BJ (cell line): ENCODE measurements around the gene RP9. TPM values are rescaled to one million over a fixed set of nuclear protein-coding genes. Genes with fewer than 3 reads are reported as not detected.

Source experiments
- CTCF ChIA-PET: fragments of 350-600 bp; formaldehyde crosslinking; extraction: SDS; loops from one replicate; lab custom pipeline; 2021; ENCODE audit warnings: antibody characterized with exemption, inconsistent platforms; lab: Yijun Ruan, JAX
- POLR2A ChIA-PET: fragments of 300-600 bp; sonication (Branson Sonifier 250); formaldehyde crosslinking; extraction: SDS; loops from one replicate; lab custom pipeline; 2021; ENCODE audit warnings: antibody characterized with exemption; lab: Charles Lee
- DNase-seq: peaks from one replicate; pipeline ENCODE4 v3.0.0-alpha.2; 2011; ENCODE audit warnings: low read depth
- H3K27me3 ChIP-seq: 2 replicates; pipeline ENCODE4 v1.6.0; 2011; ENCODE audit warnings: low read length; ENCODE audit not compliant: control insufficient read depth, insufficient read depth
- H3K36me3 ChIP-seq: 2 replicates; pipeline ENCODE4 v1.5.1; 2011; ENCODE audit warnings: low read length; ENCODE audit not compliant: control insufficient read depth, insufficient read depth
- H3K4me3 ChIP-seq: 2 replicates; pipeline ENCODE4 v1.5.1; 2011; ENCODE audit warnings: low read depth, mild to moderate bottlenecking, control low read depth, low read length
- CTCF ChIP-seq: IDR thresholded peaks from 2 replicates; pipeline ENCODE4 v1.5.1; 2011; ENCODE audit warnings: low read depth, mild to moderate bottlenecking, control low read depth, inconsistent platforms, low read length, moderate library complexity; ENCODE audit not compliant: insufficient read depth
- polyA plus RNA-seq: library from polyadenylated mRNA; depleted of rRNA; stranded (reverse); fragments of >200 nt; gene quantifications from 2 replicates; pipeline ENCODE4 v1.2.3, GENCODE V29; 2011

The RP9 gene
- polyA plus RNA-seq, 1 experiment, result 16.2 TPM

DNA sequence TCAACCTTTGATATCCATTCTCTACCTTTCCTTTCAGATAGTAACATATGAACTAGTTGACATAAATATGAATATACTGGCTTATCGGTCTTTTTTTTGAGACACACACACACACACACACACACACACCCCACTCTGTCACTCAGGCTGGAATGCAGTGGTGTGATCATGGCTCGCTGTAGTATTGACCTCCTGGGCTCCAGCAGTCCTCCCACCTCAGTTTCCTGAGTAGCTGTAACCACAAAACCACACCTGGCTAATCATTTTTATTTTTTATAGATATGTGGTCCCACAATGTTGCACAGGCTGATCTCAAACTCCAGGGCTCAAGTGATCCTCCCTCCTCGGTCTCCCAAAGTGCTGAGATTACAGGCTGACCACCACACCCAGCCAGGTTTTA, 32.5 kb downstream of the RP9 start:
- DNase-seq, result no peak
- no peak for TF ChIP-seq CTCF
- ChIA-PET CTCF (no interaction called here), POLR2A (interaction anchor here (0.6 kb wide), 1 partner anchor 95 kb away, joined by 3 read pairs; no protein-coding TSS in a partner anchor)
- no peaks in the 10 kb centered on the region; the same call in 1 of the 2 replicates for H3K27me3 ChIP-seq
- no peak overlapping the region for H3K4me3 ChIP-seq
- no peaks in the 10 kb centered on the region for H3K36me3 ChIP-seq

- no peak overlapping the region for H3K4me3 ChIP-seq
- no peaks in the 10 kb centered on the region; the same call in 1 of the 2 replicates for H3K27me3 ChIP-seq
- TF ChIP-seq CTCF, result no peak
- POLR2A ChIA-PET, result no interaction called here
- H3K36me3 ChIP-seq, result no peaks in the 10 kb centered on the region
- CTCF ChIA-PET, result no interaction called here
- no peak for DNase-seq
These were observed 33.2 kb downstream of the RP9 start for GRCh38 chr7:33075818-33076518.

DNA sequence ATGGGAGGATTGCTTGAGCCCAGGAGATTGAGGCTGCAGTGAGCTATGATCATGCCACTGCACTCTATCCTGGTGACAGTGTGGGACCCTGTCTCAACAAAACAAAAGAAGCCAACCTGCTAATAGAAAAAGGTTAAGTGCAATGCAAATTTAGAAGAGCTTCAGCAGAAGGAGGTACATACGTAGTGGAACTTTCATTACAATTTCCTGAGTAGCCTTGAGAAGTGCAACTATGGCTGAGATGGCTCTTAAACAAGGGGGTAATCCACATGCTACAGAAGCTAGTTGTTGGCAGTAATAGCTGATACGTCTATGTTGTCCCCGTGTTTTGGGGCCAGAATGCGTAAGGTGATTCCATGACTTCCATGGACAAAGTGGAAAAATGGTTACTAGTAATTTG, 36.0 kb downstream of the RP9 start:
- Histone ChIP-seq H3K4me3 (no peak overlapping the region), H3K27me3 (no peaks in the 10 kb centered on the region), H3K36me3 (no peaks in the 10 kb centered on the region)
- ChIA-PET CTCF (interaction anchor here (0.7 to 2.4 kb wide), 4 partner anchors 10 to 35 kb away, joined by 3 to 14 read pairs (median 8); partner anchors contain the start of genes NT5C3A and RP9), POLR2A (no interaction called here)
- no peak for DNase-seq
- no peak for TF ChIP-seq CTCF

DNA sequence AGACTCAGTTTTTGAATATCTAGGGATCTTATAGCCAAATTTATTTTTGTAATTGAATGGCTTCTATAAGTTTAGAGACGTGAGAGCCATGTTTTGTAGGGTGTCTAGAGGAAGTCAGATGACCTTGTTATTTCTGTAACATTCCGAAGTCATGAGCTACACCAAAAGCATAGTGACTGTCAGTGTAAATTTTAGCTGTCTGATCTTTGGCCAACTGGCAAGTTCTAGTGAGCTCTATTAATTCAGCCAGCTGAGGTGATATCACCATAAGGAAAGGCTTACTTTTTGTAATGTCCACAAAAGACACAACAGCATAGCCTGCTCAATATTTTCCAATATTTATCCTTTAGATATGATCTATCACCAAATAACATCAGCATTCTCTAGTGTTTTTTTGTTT, 36.7 kb downstream of the RP9 start:
- DNase-seq, result peak; percentile 57
- POLR2A ChIA-PET, result no interaction called here
- Histone ChIP-seq H3K27me3 (no peaks in the 10 kb centered on the region), H3K36me3 (no peaks in the 10 kb centered on the region), H3K4me3 (no peak overlapping the region)
- TF ChIP-seq CTCF, result no peak
- CTCF ChIA-PET, result interaction anchor here (2.0 to 2.4 kb wide), 2 partner anchors 9 to 36 kb away, joined by 12 to 14 read pairs; partner anchors contain the start of genes NT5C3A and RP9

- no peak for DNase-seq
- ChIA-PET POLR2A (interaction anchor here (0.6 kb wide), 1 partner anchor 308 kb away, joined by 4 read pairs; no protein-coding TSS in a partner anchor), CTCF (no interaction called here)
- no peaks in the 10 kb centered on the region for H3K36me3 ChIP-seq
- H3K4me3 ChIP-seq, result no peak overlapping the region
- no peak for TF ChIP-seq CTCF
- no peaks in the 10 kb centered on the region for H3K27me3 ChIP-seq
These were observed 38.4 kb downstream of the RP9 start for GRCh38 chr7:33070831-33071230.
